ENCODE results near the gene TOP2A. TPM values are rescaled to one million over a fixed set of nuclear protein-coding genes. Genes with fewer than 3 reads are reported as not detected.

The TOP2A gene
- total and polyA plus RNA-seq, 9 of the 15 experiments (the other 6 are each of a cell fraction or from before 2014, with no cell fraction given): 133 to 347 (median 259) TPM

DNA sequence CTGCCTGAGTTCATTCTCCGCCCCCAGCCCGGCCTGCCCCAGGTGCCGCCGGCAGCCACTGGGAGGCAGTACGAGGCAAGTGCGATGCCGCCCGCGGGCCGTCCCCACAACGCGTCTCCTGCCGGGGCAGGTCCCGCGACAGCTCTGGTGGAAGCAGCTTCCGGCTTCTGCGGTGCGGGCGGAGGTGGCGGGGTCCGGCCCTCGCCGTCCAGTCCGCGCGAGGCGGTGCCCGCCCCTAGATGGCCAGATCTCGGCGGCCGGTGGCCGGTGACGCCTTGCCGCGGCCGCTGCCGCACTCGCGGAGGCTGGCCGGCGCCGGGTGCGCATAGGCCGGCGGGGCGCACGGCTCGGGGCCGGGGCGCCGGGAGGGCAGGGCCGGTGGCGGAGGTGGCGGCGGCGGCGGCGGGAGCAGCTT, 55.0 kb downstream of the TOP2A start (continued):
- TF ChIP-seq E4F1 (CRISPR knock-in tag; IDR thresholded peaks at IDR 0.05; ENCODE audit: borderline replicate concordance) (no peak), ESRRA (IDR thresholded peaks at IDR 0.05; ENCODE audit: borderline replicate concordance, low read depth) (peak; percentile 53; the same call in 1 of the 2 replicates), ZNF121 (CRISPR knock-in tag; conservative IDR thresholded peaks at IDR 0.05) (no peak), SREBF2 (CRISPR knock-in tag; IDR thresholded peaks at IDR 0.05) (no peak), KAT2B (IDR thresholded peaks at IDR 0.05; ENCODE audit: low read depth, low read length) (no peak), ZNF707 (CRISPR knock-in tag; conservative IDR thresholded peaks at IDR 0.05) (no peak), TRIM28 (IDR thresholded peaks at IDR 0.05) (no peak), MCM3 (IDR thresholded peaks at IDR 0.05) (no peak), HMG20A (CRISPR knock-in tag; conservative IDR thresholded peaks at IDR 0.05) (no peak), JUND (IDR thresholded peaks at IDR 0.05; ENCODE audit: borderline replicate concordance, low read depth, low read length) (peak; percentile 43; the same call in 1 of the 2 replicates), JUND (tag; IDR thresholded peaks at IDR 0.05; ENCODE audit: borderline replicate concordance, low read depth, low read length) (no peak; the same call in 2 of the 3 replicates), PTRF (tag; IDR thresholded peaks at IDR 0.05) (no peak), BRF2 (IDR thresholded peaks at IDR 0.05; ENCODE audit: borderline replicate concordance, insufficient read depth, insufficient read length) (no peak), LCOR (CRISPR knock-in tag; IDR thresholded peaks at IDR 0.05) (peak; percentile 52; the same call in 1 of the 2 replicates), COPS2 (conservative IDR thresholded peaks at IDR 0.05) (no peak), XRCC5 (IDR thresholded peaks at IDR 0.05; ENCODE audit: low read depth, low read length) (peak; percentile 79; the same call in 1 of the 2 replicates), ETV6 (IDR thresholded peaks at IDR 0.05; ENCODE audit: borderline replicate concordance in 1 of 2, low read depth in 2 of 2, low read length in 1 of 2) (no peak), ETV6 (CRISPR knock-in tag; IDR thresholded peaks at IDR 0.05; ENCODE audit: borderline replicate concordance) (no peak), EP400 (IDR thresholded peaks at IDR 0.05) (no peak; the same call in 1 of the 2 replicates), TAF1 (IDR thresholded peaks at IDR 0.05; ENCODE audit: control insufficient read depth, extremely low read depth, insufficient read depth, low read length, severe bottlenecking) (peak; percentile 17), TGIF2 (CRISPR knock-in tag; IDR thresholded peaks at IDR 0.05) (no peak), MIER1 (IDR thresholded peaks at IDR 0.05; ENCODE audit: low read depth) (no peak), GATA2 (CRISPR knock-in tag; IDR thresholded peaks at IDR 0.05) (no peak)
- TF ChIP-seq, protein P1, sequence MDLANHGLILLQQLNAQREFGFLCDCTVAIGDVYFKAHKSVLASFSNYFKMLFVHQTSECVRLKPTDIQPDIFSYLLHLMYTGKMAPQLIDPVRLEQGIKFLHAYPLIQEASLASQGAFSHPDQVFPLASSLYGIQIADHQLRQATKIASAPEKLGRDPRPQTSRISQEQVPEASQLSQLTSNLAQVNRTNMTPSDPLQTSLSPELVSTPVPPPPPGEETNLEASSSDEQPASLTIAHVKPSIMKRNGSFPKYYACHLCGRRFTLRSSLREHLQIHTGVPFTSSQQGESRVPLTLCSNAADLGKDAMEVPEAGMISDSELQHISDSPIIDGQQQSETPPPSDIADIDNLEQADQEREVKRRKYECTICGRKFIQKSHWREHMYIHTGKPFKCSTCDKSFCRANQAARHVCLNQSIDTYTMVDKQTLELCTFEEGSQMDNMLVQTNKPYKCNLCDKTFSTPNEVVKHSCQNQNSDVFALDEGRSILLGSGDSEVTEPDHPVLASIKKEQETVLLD (IDR thresholded peaks at IDR 0.05): no peak
- TF ChIP-seq, protein P2, sequence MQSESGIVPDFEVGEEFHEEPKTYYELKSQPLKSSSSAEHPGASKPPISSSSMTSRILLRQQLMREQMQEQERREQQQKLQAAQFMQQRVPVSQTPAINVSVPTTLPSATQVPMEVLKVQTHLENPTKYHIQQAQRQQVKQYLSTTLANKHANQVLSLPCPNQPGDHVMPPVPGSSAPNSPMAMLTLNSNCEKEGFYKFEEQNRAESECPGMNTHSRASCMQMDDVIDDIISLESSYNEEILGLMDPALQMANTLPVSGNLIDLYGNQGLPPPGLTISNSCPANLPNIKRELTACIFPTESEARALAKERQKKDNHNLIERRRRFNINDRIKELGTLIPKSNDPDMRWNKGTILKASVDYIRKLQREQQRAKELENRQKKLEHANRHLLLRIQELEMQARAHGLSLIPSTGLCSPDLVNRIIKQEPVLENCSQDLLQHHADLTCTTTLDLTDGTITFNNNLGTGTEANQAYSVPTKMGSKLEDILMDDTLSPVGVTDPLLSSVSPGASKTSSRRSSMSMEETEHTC (IDR thresholded peaks at IDR 0.05): no peak
